ENCODE results near the gene RHEBL1. TPM values are rescaled to one million over a fixed set of nuclear protein-coding genes. Genes with fewer than 3 reads are reported as not detected.
A peak's percentile ranks its signal among the peaks of the same experiment; 100 is the strongest.

The RHEBL1 gene
- polyA plus RNA-seq, 1 experiment, result 0.51 TPM

- peak; percentile 88 for DNase-seq (ENCODE audit: low read depth, low spot score)
- no peaks in the 10 kb centered on the region for H3K9me3 ChIP-seq (ENCODE audit: control insufficient read depth, insufficient read depth, low read length)
- H3K4me3 ChIP-seq (ENCODE audit: low read depth, low read length), result 0 out of 2 replicates have a peak overlapping the region, but pooled peaks have one; percentile 29
- H3K27me3 ChIP-seq (ENCODE audit: control insufficient read depth, insufficient read depth, low read length), result peaks cover 15% of the 10 kb centered on the region
- H3K27ac ChIP-seq (ENCODE audit: low read depth, low read length), result no peak overlapping the region
- peak; percentile 89 for TF ChIP-seq CTCF (IDR thresholded peaks at IDR 0.05; ENCODE audit: low read depth, low read length)
- CTCF ChIA-PET, result interaction anchor here (0.5 to 6.4 kb wide), 46 partner anchors 8 to 207 kb away, joined by 3 to 125 read pairs (median 5); partner anchors contain the start of genes KMT2D, LMBR1L, RHEBL1 and TUBA1A
- POLR2A ChIA-PET, result interaction anchor here (0.6 to 1.8 kb wide), 7 partner anchors 18 to 236 kb away, joined by 3 to 19 read pairs (median 4); partner anchors contain the start of genes DDX23, RHEBL1, TUBA1A and TUBA1B
Observed at GRCh38 chr12:49088150-49088931, 18.6 kb upstream of the RHEBL1 start.

GRCh38 chr12:49086116-49086515 is 16.3 kb upstream of the RHEBL1 start:
- Histone ChIP-seq H3K4me3 (ENCODE audit: low read depth, low read length) (no peak overlapping the region), H3K27me3 (ENCODE audit: control insufficient read depth, insufficient read depth, low read length) (peaks cover 12% of the 10 kb centered on the region), H3K9me3 (ENCODE audit: control insufficient read depth, insufficient read depth, low read length) (no peaks in the 10 kb centered on the region), H3K27ac (ENCODE audit: low read depth, low read length) (no peak overlapping the region)
- peak; percentile 57 for DNase-seq (ENCODE audit: low read depth, low spot score)
- TF ChIP-seq CTCF (IDR thresholded peaks at IDR 0.05; ENCODE audit: low read depth, low read length), result no peak
- ChIA-PET CTCF (interaction anchor here (0.8 to 6.4 kb wide), 9 partner anchors 14 to 178 kb away, joined by 3 to 125 read pairs (median 3); partner anchors contain the start of genes LMBR1L, RHEBL1 and TUBA1B), POLR2A (interaction anchor here (0.6 to 1.0 kb wide), 2 partner anchors 9 to 149 kb away, joined by 3 read pairs; no protein-coding TSS in a partner anchor)

GRCh38 chr12:49084438-49084837 is 14.7 kb upstream of the RHEBL1 start:
- TF ChIP-seq CTCF (IDR thresholded peaks at IDR 0.05; ENCODE audit: low read depth, low read length), result no peak
- H3K27me3 ChIP-seq (ENCODE audit: control insufficient read depth, insufficient read depth, low read length), result peaks cover 7% of the 10 kb centered on the region
- DNase-seq (ENCODE audit: low read depth, low spot score), result no peak
- no peak overlapping the region for H3K27ac ChIP-seq (ENCODE audit: low read depth, low read length)
- no peaks in the 10 kb centered on the region for H3K9me3 ChIP-seq (ENCODE audit: control insufficient read depth, insufficient read depth, low read length)
- ChIA-PET CTCF (interaction anchor here (0.6 to 6.4 kb wide), 10 partner anchors 11 to 258 kb away, joined by 3 to 125 read pairs (median 4); partner anchors contain the start of gene LMBR1L), POLR2A (no interaction called here)
- H3K4me3 ChIP-seq (ENCODE audit: low read depth, low read length), result no peak overlapping the region

GRCh38 chr12:49079793-49080192 is 10.0 kb upstream of the RHEBL1 start:
- Histone ChIP-seq H3K9me3 (ENCODE audit: control insufficient read depth, insufficient read depth, low read length) (no peaks in the 10 kb centered on the region), H3K27ac (ENCODE audit: low read depth, low read length) (no peak overlapping the region), H3K4me3 (ENCODE audit: low read depth, low read length) (no peak overlapping the region), H3K27me3 (ENCODE audit: control insufficient read depth, insufficient read depth, low read length) (peaks cover 2% of the 10 kb centered on the region)
- CTCF ChIA-PET, result interaction anchor here (1.2 to 3.0 kb wide), 2 partner anchors 8 to 13 kb away, joined by 3 to 39 read pairs; no protein-coding TSS in a partner anchor
- DNase-seq (ENCODE audit: low read depth, low spot score), result no peak
- TF ChIP-seq CTCF (IDR thresholded peaks at IDR 0.05; ENCODE audit: low read depth, low read length), result no peak
- POLR2A ChIA-PET, result interaction anchor here (0.7 kb wide), 1 partner anchor 10 kb away, joined by 3 read pairs; no protein-coding TSS in a partner anchor

- H3K9me3 ChIP-seq (ENCODE audit: control insufficient read depth, insufficient read depth, low read length), result no peaks in the 10 kb centered on the region
- ChIA-PET CTCF (interaction anchor here (1.0 to 1.6 kb wide), 2 partner anchors 17 to 21 kb away, joined by 4 to 5 read pairs; no protein-coding TSS in a partner anchor), POLR2A (no interaction called here)
- no peak overlapping the region for H3K4me3 ChIP-seq (ENCODE audit: low read depth, low read length)
- DNase-seq (ENCODE audit: low read depth, low spot score), result no peak
- no peak for TF ChIP-seq CTCF (IDR thresholded peaks at IDR 0.05; ENCODE audit: low read depth, low read length)
- no peaks in the 10 kb centered on the region for H3K27me3 ChIP-seq (ENCODE audit: control insufficient read depth, insufficient read depth, low read length)
- H3K27ac ChIP-seq (ENCODE audit: low read depth, low read length), result no peak overlapping the region
Observed at GRCh38 chr12:49070971-49071370, 1.2 kb upstream of the RHEBL1 start.
